ENCODE data around the gene MBNL1.

The MBNL1 gene, protein sequence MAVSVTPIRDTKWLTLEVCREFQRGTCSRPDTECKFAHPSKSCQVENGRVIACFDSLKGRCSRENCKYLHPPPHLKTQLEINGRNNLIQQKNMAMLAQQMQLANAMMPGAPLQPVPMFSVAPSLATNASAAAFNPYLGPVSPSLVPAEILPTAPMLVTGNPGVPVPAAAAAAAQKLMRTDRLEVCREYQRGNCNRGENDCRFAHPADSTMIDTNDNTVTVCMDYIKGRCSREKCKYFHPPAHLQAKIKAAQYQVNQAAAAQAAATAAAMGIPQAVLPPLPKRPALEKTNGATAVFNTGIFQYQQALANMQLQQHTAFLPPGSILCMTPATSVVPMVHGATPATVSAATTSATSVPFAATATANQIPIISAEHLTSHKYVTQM

DNA sequence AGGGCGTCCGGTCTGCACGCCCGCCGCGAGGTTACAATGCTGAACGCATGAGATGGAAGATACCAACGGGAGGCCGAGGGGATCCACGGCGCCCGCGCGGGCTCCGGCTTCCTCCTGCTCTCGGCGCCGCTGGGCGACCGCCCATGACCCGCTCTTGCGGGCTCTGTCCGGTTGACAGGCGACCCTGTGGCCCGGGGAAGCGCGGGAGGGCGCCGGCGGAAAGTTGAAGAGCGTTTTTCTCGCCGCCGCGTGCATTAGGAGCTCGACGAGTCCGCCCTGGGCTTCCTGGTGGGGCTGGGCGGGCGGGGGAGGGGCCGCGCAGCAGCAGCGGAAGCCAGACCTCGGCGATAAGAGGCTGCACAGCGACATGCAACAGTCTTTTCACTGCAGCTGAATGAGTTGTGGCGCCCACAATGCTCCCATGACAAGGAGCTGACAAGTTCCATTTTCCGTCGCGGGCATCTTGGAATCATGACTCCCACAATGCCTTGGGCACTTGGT, at the start of gene MBNL1:
MBNL1 (plus strand) TSS at position 375 of the 501 bp plus-strand sequence. CDS start 31,265 bp downstream, outside the sequence.
- peak; percentile 73 for DNase-seq (ENCODE audit: low spot score)

DNA sequence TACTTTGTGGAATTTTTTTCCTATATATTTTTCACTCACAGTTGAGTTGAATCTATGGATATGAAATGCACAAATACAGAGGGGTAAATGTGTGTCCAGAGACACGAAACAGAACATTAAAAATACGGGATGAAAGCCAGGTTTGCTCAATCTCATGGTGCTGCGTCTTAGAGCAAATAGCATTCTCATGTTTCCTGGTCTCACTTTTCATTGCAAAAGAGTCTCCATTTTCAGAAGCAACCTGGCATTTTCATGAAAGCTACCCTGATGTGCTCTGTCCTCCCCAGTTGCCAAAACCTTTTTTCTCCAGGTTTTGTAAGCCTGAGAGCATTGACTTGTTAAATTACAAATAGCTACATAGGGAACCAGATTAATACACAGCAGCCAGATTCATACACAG, 49.5 kb upstream of the MBNL1 start:
- no peak for DNase-seq (ENCODE audit: low spot score)

DNA sequence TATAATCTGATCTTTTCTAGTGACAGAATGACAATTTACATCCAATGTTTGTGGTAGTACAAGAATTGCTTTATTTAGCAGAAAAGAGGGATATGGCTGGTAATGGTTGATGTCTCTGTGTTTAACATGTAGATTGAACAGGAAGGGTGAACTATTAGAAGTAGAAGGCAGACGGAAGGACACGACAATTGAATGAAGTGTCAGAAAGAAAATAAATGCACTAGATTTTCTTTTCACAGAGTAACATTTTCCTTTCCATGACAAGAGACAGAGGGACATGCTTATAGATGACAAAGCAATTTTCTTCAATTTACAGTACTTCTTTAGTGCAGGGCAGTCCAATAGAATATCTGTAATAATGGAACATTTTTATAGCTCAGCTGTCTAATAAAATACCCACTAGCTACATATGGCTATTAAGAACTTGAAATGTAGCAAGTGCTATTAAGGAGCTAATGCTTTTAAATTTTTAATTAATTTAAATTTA, 48.9 kb upstream of the MBNL1 start:
- no peak for DNase-seq (ENCODE audit: low spot score)

DNA sequence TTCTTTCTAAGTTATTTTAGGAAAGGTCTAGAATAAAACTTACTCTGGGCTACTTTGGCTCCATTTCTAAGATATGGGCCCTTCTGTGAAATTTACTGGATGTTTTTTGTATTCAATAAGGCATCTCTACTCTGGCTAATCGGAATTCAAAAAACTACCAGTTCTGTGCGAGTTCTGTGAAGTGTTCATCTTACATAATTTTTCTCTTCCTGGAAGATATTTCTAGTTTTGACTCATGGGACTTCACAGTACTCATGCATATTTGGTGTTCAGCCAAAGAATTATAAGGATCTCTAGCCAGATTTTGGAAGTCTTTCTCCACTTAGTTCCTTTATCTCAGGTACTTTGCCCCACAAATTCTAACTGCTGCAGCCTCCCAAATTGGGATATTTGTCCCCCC, 46.4 kb upstream of the MBNL1 start:
- DNase-seq (ENCODE audit: low spot score), result peak; percentile 84

DNA sequence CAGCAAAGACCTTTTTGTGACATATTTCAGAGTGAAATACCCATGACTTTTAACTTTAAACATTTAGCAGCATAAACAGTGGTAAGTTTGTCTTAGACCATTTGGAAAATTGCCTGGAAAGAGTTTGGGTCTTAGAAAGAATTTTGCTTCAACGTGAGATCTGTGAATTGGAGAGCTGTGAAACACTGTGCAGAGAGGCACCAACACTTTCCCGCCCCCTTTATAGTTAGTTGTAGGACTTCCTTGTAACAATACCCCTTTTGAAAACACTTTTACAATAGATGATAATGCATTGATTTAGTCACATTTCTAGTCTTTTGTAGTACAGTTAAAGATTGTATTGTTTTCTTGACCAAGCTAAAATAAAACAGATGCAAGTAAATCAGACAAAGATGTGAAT, 43.5 kb upstream of the MBNL1 start:
- DNase-seq (ENCODE audit: low spot score), result no peak

DNA sequence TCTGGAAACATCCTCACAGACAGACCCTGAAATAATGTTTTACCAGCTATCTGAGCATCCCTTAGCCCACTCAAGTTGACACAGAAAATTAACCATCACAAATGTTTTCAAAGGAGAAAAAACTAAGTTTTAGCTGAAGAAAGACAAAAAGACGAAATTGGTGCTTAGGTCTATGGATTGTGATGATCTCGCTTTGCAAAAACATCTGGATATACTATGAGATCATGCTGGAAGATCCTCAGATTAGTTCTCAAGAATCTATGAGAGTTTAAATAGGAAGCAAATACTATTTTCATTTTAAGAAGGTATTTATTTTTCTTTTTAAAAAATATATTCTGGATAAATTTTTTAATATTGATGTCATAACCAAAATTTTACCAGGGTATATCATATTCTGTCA, 42.6 kb upstream of the MBNL1 start:
- DNase-seq (ENCODE audit: low spot score), result no peak

DNA sequence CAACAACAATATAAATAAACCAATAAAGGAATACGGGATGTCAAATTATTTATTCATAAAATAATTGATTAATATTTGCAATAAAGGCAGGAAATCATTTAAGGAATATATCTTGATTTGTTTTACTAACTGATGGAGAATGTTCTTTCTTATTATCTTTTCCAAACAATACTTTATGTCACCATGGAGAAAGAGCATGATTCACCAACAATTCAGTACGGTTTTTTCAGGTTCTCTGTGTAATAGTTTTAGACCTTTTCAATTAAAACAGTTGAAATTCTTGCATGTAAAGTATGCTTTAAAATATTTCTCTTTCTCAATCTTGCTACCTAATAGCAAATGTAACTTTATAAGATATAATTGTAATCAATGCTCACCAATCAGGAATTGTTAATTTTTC, 41.7 kb upstream of the MBNL1 start:
- no peak for DNase-seq (ENCODE audit: low spot score)

DNA sequence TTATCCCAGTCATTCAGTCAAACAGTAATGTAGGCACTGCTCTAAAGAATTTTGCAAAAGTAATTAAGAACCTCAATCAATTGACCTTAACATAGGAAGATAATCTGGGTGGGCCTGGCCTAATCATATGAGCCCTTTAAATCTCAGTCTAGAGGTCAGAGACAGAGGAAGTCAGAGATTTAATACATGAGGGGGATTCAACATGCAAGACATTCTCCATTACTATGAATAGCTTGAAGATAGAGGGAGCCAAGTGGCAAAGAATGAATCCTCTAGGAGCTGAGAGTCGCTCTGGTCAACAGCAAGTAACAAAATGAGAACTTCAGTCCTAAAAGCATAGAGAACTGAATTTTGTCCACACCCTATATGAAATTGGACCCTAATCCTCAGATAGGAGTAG, 39.0 kb upstream of the MBNL1 start:
- no peak for DNase-seq (ENCODE audit: low spot score)

DNA sequence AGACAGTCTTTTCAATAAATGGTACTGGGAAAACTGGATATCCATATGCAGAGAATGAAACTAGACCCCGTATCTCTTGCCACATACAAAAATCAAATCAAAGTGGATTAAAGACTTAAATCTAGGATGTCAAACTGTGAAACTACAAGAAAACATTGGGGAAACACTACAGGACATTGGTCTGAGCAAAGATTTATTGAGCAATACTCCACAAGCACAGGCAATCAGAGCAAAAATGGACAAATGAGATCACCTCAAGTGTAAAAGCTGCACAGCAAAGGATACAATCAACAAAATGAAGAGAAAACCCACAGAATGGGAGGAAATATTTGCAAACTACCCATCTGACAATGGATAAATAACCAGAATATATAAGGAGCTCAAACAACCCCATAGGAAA, 38.4 kb upstream of the MBNL1 start:
- DNase-seq (ENCODE audit: low spot score), result no peak

DNA sequence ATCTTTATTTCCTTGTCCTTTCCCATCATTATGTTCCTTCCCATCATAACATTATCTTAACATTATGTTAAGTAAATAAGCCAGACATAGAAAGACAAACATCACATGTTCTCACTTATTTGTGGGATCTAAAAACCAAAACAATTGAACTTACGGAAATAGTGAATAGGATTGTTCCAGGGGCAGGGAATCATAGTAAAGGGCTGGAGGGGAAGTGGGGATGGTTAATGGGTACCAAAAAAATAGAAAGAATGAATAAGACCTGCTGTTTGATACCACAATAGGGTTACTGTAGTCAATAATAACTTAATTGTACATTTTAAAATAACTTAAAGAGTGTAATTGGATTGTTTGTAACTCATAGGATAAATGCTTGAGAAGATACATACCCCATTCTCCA, 36.7 kb upstream of the MBNL1 start:
- DNase-seq (ENCODE audit: low spot score), result no peak

DNA sequence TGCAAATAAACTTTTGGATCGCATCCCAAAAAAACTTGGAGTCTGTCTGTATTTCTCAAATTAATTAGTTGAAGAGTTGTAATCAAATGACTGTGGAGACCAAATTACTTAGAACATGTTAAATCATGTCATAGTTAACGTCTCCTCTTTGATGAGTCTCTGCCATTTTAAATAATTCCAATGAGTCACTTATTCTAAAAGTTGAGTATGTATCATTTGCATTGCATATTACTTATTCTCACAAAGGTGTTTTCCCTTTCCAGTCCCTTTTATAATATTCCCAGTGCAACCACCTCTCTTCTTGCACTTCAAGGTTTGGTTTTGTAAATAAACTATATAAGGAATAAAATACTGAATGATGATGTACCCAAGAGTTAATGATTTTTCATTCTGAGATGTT, 36.0 kb upstream of the MBNL1 start:
- no peak for DNase-seq (ENCODE audit: low spot score)

DNA sequence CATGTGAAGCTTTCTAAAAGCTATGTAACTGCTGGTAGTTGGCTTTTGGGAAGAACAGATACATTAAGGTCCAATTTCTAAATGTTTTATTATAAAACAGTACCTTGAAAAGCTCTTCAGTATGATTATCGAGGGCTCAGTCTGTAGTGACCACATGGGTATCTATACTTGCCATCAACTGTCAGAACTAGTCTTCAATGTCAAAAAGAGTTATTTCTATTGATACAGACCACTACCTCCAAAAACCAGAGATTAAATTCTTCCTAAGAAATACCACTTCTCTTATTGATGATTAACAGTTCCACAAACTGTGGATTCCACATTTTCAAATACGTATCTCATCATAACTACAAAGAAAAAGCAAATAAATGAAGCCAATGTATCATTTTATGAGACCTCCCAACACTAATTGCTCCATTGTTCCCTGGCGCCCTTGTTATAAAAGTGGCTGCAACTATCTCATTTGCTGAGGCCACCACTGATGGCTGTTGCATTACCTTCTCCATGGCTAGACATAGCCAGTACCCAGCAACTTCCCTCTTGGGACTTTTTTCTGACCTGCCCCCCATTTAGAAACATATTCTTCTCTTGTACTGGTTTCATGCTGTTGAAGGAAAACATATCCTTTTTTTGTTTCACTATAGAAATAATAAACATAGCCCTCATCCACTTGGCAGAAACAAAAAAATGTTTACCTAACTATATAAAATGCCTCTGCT, 33.9 kb upstream of the MBNL1 start:
- no peak for DNase-seq (ENCODE audit: low spot score)

DNA sequence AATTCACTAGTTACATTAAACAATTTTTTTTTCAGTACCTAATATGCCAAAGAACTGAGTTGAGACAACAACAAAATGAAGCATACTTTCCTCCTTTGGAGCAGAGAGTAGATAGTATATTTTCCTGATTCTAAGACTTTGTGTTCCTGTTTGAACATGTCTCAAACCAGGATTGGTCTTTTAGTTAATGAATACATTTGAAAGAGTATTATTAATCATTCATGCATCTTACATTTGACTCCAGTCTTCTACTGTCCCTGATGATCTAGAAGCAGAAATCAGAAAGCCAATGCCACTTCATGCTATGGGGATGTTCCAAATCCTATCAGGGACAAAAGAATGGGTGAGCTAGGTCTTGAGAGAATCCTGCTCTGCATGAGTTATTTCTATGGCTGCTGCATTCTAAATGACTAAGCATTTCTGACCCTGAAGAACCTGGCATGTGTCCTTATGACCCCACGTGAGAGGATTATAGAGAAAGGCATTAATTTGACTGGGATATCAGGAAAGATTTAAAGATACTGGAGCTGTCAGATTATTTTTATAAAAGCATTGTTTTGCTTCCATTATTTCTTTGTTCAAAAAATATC, 32.9 kb upstream of the MBNL1 start:
- DNase-seq (ENCODE audit: low spot score), result no peak

DNA sequence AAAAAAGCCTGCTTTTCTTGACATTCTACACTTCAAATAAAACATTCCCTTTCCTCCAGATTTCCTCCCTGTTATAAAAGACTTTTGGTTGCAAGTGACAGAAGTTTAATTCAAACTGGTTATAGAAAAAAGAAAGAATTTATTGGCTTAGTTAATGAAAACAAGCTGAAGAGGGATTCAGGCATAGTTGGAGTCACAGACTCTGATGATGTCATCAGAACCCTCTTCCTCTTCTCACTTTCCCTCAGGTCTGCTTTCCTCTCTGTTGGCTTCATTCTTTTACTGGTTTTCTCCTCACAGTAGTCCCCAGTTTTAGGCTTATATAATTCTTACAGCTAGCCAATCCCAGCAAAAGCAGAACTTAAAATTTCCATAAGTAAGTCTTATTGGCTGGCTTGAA, 32.0 kb upstream of the MBNL1 start:
- DNase-seq (ENCODE audit: low spot score), result no peak

DNA sequence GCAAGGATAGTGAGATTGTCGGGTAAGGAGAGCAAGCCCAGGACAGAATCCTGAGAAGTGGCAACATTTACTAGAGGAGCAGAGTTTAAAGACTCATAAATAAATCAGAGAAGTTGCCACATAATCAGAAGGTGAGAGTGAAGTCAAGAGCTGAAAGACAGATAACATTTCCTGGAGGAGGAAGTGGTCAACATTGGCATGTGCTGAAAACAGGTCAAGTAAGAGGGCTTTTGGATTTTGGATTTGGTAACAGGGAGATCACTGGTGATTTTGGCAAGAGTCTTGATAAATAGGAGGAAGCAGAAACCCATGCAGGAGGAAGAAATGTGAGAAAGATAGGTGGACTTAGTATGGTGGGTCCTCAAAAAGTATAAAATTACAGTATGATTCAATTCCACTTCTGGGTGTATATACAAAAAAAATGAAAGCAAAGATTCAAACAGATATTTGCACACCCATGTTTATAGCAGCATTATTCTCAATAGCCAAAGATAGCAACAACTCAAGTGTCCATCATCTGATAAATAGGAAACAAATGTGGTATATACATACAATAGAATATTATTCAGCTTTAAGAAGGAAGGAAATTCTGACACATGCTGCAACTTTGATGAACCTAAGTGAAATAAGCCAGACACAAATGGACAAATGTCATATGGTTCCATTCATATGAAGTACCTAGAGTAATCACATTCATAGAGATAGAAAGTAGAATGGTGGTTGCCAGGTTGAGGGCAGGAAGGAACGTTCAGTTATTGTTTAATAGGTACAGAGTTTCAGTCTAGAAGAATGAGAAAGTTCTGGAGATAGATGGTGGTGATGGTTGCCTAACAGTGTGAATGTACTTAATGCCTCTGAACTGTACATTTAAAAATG, 27.3 kb upstream of the MBNL1 start:
- no peak for DNase-seq (ENCODE audit: low spot score)

DNA sequence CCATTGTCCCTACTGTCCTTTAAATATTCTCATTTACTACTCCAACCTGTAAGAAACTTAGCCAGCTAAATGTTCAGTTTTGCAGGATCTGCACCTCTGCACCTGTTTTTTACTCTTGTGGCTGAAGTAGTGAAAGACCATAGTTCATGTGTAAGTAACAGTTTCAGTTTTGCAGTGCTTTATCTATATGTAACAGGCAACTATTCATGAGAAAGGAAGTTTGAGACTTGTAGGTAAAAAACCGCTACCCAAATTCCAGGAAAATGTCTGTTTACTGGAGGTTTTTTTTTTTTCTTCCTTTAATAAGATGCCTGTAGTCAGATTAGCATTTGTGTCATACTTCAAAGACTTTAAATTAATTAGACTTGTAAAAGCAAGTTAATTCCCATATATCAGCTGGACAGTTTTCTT, 25.4 kb upstream of the MBNL1 start:
- DNase-seq (ENCODE audit: low spot score), result no peak

DNA sequence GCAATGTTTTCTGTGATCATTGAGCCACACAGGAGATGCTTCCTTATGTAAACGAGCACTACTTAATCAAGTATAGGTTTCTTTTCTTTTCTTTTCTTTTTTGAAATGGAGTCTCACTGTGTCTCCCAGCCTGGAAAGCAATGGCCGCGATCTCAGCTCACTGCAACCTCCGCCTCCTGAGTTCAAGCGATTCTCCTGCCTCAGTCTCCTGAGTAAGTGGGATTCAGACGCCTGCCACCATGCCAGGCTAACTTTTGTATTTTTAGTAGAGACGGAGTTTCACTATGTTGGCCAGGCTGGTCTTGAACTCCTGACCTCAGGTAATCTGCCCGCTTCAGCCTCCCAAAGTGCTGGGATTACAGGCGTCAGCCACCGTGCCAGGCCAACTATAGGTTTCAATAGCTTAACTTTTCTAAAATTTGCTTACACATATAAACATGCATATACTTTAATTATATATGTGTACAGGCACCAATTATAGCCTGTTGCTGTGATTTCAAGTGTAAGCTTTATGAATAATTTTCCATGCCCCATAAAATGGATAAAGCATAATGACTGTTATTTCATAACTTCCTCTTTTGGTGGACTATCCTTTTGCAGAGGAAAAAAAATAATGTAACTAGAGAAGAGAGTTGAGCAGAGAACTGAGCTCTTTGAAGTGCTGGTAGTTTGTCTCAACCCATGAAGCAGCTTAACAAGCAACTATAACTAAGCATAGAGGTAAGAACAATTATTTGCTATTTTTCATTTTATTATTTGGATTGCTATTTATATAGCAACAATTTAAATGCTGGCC, 24.8 kb upstream of the MBNL1 start:
- DNase-seq (ENCODE audit: low spot score), result no peak

DNA sequence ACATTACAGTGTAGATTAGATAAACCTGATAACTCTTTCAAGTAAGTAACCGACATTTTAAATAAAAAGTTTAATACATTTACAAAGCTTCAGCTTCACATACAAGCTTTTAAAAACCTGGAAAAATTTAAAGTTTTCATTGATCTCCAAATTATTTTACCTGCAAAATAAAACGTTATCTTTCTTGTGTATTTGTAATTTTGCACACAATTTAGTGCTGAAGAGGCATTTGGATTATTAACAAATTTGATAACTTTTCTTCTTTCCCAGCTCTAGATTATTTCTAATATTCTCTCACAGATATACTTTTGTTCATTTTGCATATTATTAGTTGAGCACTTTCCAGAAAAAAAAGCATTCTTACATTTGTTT, 24.2 kb upstream of the MBNL1 start:
- DNase-seq (ENCODE audit: low spot score), result no peak

DNA sequence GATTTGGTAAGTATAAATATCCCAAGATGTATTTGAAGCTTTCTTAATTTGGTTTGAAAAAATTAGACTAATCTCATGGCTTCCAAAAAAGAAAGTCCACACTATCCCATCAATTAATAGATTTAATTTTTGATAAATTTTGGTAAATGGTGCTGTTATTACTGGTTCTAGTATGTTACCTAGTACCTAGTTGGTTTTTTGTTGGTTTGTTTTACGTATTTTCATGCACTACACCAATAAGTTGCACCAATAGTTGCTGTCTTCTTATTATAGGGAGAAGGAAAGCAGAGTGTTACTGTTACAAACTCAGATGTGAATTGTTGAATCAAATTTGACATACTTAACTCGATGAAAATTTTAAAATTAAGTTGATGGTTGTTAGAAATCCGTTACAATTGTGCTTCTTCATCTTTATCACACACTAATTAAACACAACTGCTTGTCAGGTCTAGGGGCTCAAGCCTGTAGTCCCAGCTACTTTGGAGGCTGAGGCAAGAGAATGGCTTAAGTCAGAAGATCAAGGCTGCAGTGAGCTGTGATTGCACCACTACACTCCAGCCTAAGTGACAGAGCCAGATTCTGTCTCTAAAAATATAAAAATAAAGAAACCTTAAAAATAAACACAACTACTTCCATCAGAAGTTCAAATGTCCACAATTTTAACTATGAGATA, 23.1 kb upstream of the MBNL1 start:
- no peak for DNase-seq (ENCODE audit: low spot score)

DNA sequence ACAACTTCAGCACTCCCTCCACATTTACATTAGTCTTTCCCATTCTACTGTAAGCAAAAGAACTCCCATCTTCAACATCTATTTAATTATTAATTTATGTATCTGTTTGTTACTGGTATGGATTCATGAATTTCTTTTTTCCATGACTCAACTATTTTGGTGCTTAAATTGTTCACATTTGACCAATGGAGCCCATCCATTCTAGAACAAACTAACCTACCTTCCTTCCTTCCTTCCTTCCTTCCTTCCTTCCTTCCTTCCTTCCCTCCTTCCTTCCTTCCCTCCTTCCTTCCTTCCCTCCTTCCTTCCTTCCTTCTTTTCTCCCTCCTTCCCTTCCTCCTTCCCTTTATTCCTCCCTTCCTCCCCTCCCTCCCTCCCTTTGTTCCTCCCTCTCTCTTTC, 16.8 kb upstream of the MBNL1 start:
- DNase-seq (ENCODE audit: low spot score), result no peak

DNA sequence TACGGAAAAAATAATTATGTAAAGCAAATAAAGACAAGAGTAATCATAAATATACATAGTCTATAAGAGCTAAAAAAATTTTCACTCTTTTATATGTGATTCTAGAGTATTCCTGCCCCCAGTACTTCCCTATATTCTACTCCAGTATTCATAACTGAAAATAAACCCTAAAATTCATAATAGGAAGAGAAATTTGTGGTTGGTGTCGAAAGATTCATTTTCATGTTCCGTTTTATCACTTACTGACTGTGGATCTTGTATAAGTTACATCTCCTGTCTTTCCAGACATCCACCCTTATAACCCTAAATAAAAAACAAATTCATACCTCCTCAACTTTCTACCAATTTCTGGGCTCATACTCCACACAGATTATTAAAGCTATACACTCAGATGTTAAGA, 16.0 kb upstream of the MBNL1 start:
- DNase-seq (ENCODE audit: low spot score), result no peak

Measured in GM03348 (cell line).